Left ventricle myocardium inferior (tissue), 1 donor: ENCODE measurements around the gene CFDP1. TPM values are rescaled to one million over a fixed set of nuclear protein-coding genes. Genes with fewer than 3 reads are reported as not detected.
A peak's percentile ranks its signal among the peaks of the same experiment; 100 is the strongest.

Source experiments
- DNase-seq: peaks from one replicate; pipeline ENCODE4 v3.0.0-alpha.2; 2020
- H3K27ac ChIP-seq: fragments of 200-600 bp; replicated peaks from 2 replicates; pipeline ENCODE4 v1.8.0; 2021
- H3K27me3 ChIP-seq: fragments of 200-600 bp; 2 replicates; pipeline ENCODE4 v1.8.0; 2021; ENCODE audit warnings: low read depth
- H3K36me3 ChIP-seq: fragments of 200-600 bp; 2 replicates; pipeline ENCODE4 v1.8.0; 2021
- H3K4me1 ChIP-seq: fragments of 200-600 bp; 2 replicates; pipeline ENCODE4 v1.8.0; 2021
- H3K4me3 ChIP-seq: fragments of 200-600 bp; 2 replicates; pipeline ENCODE4 v1.8.0; 2021; ENCODE audit warnings: mild to moderate bottlenecking, moderate library complexity
- H3K9me3 ChIP-seq: fragments of 200-600 bp; replicated peaks from 2 replicates; pipeline ENCODE4 v1.8.0; 2021
- intact Hi-C: fragments of 100-400 bp; cut with micrococcal nuclease; formaldehyde crosslinking; loops from one replicate; pipeline ENCODE4 v1.11.0; 2022
- total RNA-seq: library from RNA; stranded (reverse); fragmentation: NEBNext Ultra II Directional; extraction: Animal tissue kit (Norgen Biotek cat#: 25700); gene quantifications from one replicate; pipeline ENCODE4 v1.2.1, GENCODE V29; 2021
- TF ChIP-seq, protein P1 (sequence below): fragments of 200-600 bp; IDR thresholded peaks from 2 replicates; pipeline ENCODE4 v1.8.0; 2021; ENCODE audit warnings: antibody characterized with exemption, mild to moderate bottlenecking, borderline replicate concordance
- donor health status: DM: no; HTN: yes; CAD: no; lungs with severe emphysema.

Gene CFDP1
- total RNA-seq, 1 donor from 2014 or later, result 24.9 TPM

DNA sequence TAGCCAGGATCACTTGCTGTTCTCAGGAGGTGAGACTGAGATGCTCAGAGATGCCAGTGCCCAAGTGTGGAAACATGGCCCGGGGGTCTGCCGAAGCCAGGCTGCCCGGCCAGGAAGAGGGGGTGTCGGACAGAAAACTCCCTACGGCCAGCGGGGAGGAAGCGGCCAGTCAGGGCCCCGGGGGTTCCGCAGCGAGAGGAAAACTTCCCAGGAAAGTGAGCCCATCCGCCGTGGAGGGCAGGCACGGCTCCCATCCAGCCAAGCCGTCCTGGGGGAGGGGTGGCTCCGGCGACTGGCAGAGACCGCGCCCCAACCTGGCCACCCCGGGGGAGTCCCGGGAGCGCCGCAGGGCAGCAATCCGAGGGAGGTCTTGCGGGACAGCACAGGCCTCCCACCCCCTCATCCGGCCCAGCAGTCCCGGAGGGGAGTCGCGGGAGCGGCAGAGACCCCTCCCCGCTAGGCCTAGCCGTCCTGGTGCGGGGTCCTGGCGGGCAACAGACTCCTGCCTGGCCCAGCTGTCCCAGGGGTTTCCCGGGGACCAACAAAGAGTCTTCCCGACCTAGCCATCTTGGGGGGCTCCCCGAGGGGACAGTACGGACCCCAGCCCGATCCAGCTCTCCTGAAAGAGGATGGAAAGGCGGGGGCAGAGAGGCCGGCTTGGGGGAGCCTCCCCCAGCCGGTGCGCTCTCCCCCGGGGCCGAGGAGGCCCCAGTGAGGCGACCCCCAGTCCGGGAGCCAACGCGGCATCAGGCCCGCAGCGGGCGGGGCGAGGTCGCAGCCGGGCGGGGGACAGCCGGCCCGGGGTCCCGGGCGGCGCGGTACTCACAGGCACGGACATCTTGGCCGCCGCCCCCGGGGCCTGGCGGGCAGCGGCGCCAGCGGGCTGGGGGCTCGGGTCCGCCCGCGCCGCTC is 168.0 kb downstream of the CFDP1 start:
- H3K4me3 ChIP-seq, result peak overlapping the region; percentile 100
- peak overlapping the region; percentile 98 for H3K27ac ChIP-seq
- intact Hi-C loops, result no loop called here
- DNase-seq, result no peak
- TF ChIP-seq, protein P1, sequence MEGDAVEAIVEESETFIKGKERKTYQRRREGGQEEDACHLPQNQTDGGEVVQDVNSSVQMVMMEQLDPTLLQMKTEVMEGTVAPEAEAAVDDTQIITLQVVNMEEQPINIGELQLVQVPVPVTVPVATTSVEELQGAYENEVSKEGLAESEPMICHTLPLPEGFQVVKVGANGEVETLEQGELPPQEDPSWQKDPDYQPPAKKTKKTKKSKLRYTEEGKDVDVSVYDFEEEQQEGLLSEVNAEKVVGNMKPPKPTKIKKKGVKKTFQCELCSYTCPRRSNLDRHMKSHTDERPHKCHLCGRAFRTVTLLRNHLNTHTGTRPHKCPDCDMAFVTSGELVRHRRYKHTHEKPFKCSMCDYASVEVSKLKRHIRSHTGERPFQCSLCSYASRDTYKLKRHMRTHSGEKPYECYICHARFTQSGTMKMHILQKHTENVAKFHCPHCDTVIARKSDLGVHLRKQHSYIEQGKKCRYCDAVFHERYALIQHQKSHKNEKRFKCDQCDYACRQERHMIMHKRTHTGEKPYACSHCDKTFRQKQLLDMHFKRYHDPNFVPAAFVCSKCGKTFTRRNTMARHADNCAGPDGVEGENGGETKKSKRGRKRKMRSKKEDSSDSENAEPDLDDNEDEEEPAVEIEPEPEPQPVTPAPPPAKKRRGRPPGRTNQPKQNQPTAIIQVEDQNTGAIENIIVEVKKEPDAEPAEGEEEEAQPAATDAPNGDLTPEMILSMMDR, result no peak
- H3K36me3 ChIP-seq, result no peaks in the 10 kb centered on the region
- peaks cover 80% of the 10 kb centered on the region for H3K4me1 ChIP-seq
- no peaks in the 10 kb centered on the region for H3K27me3 ChIP-seq
- no peaks in the 10 kb centered on the region for H3K9me3 ChIP-seq

DNA sequence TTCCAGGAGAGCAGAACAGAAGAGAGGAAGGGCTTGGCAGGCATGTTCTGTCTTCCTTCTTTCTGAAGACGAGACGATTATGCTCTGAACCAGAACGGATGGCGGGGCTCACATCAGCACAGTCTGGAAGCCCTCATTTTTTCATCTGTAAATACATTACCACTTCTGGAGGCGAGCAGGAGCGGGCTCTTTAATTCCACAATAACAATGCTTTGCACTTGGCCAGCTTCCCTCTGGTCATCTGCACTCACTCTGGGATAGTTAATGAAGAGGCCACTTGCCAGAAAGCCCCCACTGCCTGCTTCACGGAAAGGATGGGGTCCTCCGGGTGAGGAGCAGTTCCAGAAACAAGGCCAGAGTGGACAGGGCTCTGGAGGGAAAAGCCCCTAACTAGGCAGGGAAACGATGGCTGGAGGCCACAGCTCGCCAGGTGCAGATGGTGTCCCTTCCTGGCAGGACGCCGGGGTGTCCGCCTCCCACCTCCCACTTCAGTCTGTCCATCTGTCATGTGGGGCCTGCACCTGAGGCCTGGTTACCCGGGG is 168.8 kb downstream of the CFDP1 start:
- no peak for DNase-seq
- H3K4me1 ChIP-seq, result peaks cover 86% of the 10 kb centered on the region
- no peaks in the 10 kb centered on the region for H3K36me3 ChIP-seq
- intact Hi-C loops, result no loop called here
- no peaks in the 10 kb centered on the region for H3K27me3 ChIP-seq
- no peaks in the 10 kb centered on the region for H3K9me3 ChIP-seq
- TF ChIP-seq, protein P1, result no peak
- peak overlapping the region; percentile 98 for H3K27ac ChIP-seq
- peak overlapping the region; percentile 100 for H3K4me3 ChIP-seq

DNA sequence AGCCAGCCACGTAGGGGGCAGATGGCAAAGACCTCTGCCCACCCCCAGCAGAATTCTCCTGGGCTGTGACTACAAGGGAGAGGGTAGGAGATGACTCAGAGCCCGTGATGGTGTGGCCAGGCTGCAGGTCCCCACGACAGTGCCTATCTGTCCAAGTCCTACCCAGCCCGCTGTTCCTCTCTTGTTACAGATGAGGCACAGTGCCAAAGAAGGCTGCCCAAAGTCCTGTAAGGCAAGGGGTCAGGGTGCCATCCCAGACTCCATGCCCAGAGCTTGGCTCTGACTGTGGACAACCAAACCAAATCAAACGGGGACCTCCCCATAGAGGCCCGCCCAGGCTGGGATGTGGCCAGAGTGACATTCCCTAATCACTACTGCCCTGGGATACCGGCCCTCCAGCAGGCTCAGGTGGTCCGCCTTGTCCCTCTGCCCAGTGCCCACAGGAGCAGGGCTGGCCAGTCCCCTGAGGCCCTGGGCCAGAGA is 169.3 kb downstream of the CFDP1 start:
- TF ChIP-seq, protein P1, result no peak
- Histone ChIP-seq H3K27ac (peak overlapping the region; percentile 98), H3K27me3 (no peaks in the 10 kb centered on the region), H3K4me3 (peak overlapping the region; percentile 100), H3K36me3 (no peaks in the 10 kb centered on the region), H3K4me1 (peaks cover 91% of the 10 kb centered on the region), H3K9me3 (no peaks in the 10 kb centered on the region)
- no peak for DNase-seq
- intact Hi-C loops, result no loop called here

DNA sequence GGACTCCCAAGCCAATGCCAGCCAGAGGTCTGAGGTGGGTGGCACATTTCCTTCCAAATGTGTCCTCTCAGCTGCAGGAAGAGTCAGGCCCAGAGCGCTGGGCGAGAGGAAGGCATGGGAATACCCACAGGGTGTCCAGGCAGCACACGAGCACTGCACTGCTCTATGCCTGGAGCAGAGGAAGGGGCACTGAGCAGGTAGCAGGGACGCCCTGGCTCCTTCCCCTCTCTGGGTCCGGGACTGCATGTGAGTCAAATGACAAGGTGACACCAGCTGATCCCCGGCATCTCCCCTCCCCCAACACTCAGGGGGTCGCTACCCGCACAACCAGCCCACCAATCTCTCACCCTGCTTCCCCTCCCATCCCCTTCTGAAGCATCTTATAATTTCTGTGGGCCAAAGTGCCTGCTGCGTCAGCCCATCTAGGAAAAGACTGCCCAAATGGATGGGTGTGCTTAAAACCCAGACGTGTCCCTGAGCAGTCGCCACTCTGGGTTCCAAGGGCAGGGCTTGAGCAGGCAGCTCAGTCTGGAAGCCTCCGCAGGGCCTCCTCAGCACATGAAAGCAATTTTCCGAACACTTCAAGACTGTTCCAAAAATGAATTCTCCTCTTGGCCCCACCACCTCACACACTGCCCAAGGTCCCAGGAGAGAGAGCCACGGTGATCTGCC is 169.9 kb downstream of the CFDP1 start:
- no peak for DNase-seq
- intact Hi-C loops, result no loop called here
- Histone ChIP-seq H3K4me1 (peaks cover 96% of the 10 kb centered on the region), H3K4me3 (peak overlapping the region; percentile 100), H3K36me3 (no peaks in the 10 kb centered on the region), H3K27ac (peak overlapping the region; percentile 98), H3K9me3 (no peaks in the 10 kb centered on the region), H3K27me3 (no peaks in the 10 kb centered on the region)
- TF ChIP-seq, protein P1, result no peak

DNA sequence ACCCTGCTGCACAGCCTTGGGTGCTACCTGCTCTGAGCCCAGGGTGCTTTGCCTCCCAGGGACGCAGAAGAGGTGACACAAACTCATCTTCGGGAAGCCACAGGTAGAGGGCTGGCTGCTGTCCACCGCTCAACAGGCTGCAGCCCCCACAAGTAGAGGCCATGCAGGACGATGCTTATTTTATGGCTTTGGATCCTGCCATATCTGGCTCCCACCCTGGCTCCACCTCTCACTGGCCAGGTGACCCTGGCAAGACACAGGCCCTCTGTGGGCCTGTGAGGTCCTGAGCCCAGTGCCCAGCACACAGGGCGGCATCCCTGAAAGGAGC is 170.5 kb downstream of the CFDP1 start:
- H3K4me1 ChIP-seq, result peaks cover 96% of the 10 kb centered on the region
- peak overlapping the region; percentile 100 for H3K4me3 ChIP-seq
- H3K9me3 ChIP-seq, result no peaks in the 10 kb centered on the region
- H3K27ac ChIP-seq, result peak overlapping the region; percentile 98
- no peak for DNase-seq
- TF ChIP-seq, protein P1, result no peak
- H3K36me3 ChIP-seq, result no peaks in the 10 kb centered on the region
- no peaks in the 10 kb centered on the region for H3K27me3 ChIP-seq
- intact Hi-C loops, result no loop called here
